GM18502 (cell line): ENCODE results near the gene CTIF.
A peak's percentile ranks its signal among the peaks of the same experiment; 100 is the strongest.

Source experiments
- ATAC-seq: cut with Tn5 transposase; IDR thresholded peaks from one replicate; pipeline ENCODE4 v1.9.1; 2021; ENCODE audit warnings: mild to moderate bottlenecking; ENCODE audit not compliant: unreplicated experiment, poor library complexity

CTIF gene

GRCh38 chr18:48896875-48897511 lies 358.2 kb downstream of the CTIF start:
- ATAC-seq: peak; percentile 72

GRCh38 chr18:48897531-48897930 lies 358.7 kb downstream of the CTIF start:
- ATAC-seq: no peak

- ATAC-seq: no peak
These were observed 359.7 kb downstream of the CTIF start for GRCh38 chr18:48898521-48898920.

GRCh38 chr18:48899558-48900174 lies 360.8 kb downstream of the CTIF start:
- ATAC-seq: no peak

- ATAC-seq: no peak
These were observed 361.6 kb downstream of the CTIF start for GRCh38 chr18:48900469-48900868.

GRCh38 chr18:48901145-48902022 lies 362.6 kb downstream of the CTIF start:
- ATAC-seq: no peak

GRCh38 chr18:48902023-48902855 lies 363.4 kb downstream of the CTIF start:
- no peak for ATAC-seq

GRCh38 chr18:48902856-48903601 lies 364.2 kb downstream of the CTIF start:
- no peak for ATAC-seq

GRCh38 chr18:48904091-48904490 lies 365.3 kb downstream of the CTIF start:
- no peak for ATAC-seq

- no peak for ATAC-seq
These were observed 366.1 kb downstream of the CTIF start for GRCh38 chr18:48904847-48905394.

- ATAC-seq: no peak
These were observed 366.7 kb downstream of the CTIF start for GRCh38 chr18:48905513-48905912.

- ATAC-seq: no peak
These were observed 370.1 kb downstream of the CTIF start for GRCh38 chr18:48908916-48909315.

GRCh38 chr18:48909721-48910120 lies 370.9 kb downstream of the CTIF start:
- no peak for ATAC-seq

- ATAC-seq: no peak
These were observed 372.2 kb downstream of the CTIF start for GRCh38 chr18:48910972-48911545.
